DMS114 treated with DMSO at 0.1 percent for 48 hours (cell line): ENCODE measurements around the gene IBA57.

ENCODE experiments used
- DNase-seq: peaks from one replicate; lab custom pipeline; 2025; ENCODE audit not compliant: unreplicated experiment; lab: John Stamatoyannopoulos, UW

Gene IBA57

DNA sequence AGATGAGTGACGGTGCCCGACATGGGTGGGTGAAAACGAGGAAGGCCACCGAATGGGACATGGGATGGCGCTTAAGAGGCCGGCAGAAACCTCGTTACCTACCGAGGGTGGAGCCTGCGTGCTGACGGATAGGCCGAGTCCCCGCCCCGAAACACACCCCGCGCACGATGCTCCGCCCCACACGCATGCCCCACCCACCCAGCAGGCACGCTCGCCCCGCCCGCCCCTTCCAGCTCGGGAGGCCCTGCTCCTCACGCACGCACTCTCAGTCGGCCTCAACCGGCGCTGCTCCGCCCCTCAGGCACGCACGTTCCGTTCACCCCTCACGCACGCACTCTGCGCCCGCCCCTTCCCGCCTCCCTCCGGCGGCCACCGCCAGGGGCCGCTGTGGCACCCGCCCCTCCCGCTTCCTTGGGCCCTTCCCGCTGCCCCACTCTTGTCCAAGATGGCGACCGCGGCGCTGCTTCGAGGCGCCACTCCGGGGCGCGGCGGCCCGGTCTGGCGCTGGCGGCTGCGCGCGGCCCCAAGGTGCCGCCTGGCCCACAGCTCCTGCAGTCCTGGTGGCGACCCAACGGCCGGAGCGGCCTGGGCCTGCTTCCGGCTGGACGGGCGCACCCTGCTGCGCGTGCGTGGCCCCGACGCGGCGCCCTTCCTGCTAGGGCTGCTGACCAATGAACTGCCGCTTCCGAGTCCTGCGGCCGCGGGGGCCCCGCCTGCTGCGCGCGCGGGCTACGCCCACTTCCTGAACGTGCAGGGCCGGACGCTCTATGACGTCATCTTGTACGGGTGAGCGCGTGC, at the start of gene IBA57:
Gene IBA57, plus strand, starts transcription at position 433 of the 798 bp plus-strand sequence. Its CDS starts 13 bp downstream, at position 446.
- peak; percentile 92 for DNase-seq

GRCh38 chr1:228117335-228117734, 48.3 kb upstream of the IBA57 start:
- no peak for DNase-seq

DNA sequence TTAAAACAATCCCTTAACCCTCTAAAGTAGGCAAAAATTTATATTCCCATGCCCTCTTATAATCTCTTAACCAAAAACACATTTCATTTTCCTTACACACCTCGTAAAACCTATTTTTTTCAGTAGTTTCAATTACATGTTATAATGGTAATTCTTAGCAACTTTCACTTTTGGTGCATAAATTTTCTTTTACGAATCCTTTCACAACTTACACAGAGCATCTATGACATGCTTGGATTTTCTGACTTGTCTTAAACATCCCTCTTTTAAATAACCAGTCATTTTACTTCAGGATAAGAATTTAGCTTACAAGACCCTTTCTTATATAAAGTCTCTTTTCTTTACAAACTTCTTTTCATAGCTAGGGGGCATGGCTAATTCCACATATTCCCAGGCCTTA, 47.6 kb upstream of the IBA57 start:
- DNase-seq: peak; percentile 12

- no peak for DNase-seq
These were observed 45.3 kb upstream of the IBA57 start for GRCh38 chr1:228120351-228120750.

- DNase-seq: no peak
These were observed 44.6 kb upstream of the IBA57 start for GRCh38 chr1:228120857-228121489.

- no peak for DNase-seq
These were observed 42.6 kb upstream of the IBA57 start for GRCh38 chr1:228122921-228123441.

- no peak for DNase-seq
These were observed 42.1 kb upstream of the IBA57 start for GRCh38 chr1:228123505-228123904.

DNA sequence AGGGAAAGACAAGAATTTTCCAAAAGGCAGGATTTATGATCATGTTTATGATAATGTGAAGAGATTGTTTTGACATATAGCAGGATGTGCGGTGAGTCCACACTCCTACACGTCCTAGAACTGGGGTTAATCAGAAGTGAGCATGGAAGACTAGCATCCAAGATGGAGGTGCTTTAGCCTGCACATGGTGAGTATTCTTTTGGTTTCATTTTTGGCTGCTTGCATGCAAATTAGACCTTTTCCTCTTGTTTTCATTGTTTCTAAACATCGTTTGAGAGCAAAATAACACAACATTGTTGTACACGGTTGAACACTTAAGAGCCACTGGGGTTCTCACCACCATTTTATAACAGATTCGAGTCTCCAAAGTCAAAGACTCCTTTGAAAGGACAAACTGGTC, 40.4 kb upstream of the IBA57 start:
- DNase-seq: no peak

DNA sequence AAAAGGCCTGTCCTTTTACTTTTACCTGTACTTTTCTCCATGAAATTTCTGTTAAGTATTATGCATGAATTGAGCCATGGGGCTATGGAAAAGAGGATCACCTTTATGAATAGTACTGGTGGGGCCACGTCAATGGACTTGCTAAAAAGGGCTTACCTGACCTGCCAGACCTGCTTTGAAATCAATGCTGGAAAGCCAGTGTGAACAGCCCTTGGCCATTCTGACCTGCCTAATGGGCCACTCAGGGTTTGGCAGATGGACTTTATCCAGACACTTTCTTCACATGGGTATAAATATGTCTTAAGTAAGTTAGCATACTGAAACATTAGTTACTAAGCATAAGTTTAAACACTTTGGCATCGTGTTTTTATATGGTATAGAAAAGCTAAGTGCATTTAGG, 33.8 kb upstream of the IBA57 start:
- no peak for DNase-seq

DNA sequence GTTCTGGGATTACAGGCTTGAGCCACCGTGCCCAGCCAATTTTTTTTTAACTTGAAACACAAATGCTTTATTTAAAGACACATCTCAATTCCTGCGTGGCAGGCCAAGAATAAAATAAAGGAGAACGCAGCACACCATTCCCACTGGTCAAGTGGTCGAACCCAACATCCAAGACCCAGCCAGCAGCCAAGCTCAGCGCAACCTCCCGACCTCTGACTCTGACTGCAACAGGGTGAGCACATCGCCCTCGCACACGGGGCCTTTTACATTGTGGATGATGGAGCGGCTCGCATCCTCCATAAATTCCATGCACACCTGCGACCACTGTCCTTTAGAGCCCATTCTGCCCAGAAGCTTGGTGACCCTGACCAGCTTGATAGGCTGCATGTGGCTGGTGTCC, 31.0 kb upstream of the IBA57 start:
- DNase-seq: no peak

GRCh38 chr1:228136901-228137300, 28.7 kb upstream of the IBA57 start:
- no peak for DNase-seq

GRCh38 chr1:228139406-228139930, 26.1 kb upstream of the IBA57 start:
- DNase-seq: no peak

GRCh38 chr1:228139931-228140723, 25.5 kb upstream of the IBA57 start, which contains the start of gene GUK1:
Gene GUK1 (plus strand): TSS chr1:228140279. CDS start chr1:228140303, 24 bp downstream.
- peak; percentile 99 for DNase-seq

DNA sequence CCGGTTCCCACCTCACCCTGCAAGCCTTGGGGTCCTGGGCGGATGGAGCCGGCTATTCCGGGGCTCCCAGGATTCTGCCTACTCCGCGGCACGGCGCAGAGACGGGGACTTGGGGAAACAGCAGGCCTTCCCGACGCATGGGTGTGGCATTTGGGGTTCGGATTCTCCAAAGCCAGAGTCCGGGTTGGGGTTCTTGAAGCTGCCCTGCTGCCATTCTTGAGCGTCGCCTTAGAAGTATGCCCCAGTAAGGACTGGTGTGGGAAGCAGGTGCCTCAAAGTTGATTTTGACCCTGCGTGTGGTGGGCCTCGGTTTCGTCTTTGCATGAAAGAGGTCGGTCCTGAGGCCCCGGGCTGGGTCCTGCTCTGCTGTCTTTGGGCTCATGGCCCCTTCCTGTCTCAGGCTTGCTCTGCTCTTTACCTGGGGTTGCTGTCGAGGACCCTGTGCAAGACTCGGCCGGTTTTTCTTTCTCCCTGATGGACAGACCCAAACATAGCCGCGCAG, 24.8 kb upstream of the IBA57 start:
- DNase-seq: no peak

DNA sequence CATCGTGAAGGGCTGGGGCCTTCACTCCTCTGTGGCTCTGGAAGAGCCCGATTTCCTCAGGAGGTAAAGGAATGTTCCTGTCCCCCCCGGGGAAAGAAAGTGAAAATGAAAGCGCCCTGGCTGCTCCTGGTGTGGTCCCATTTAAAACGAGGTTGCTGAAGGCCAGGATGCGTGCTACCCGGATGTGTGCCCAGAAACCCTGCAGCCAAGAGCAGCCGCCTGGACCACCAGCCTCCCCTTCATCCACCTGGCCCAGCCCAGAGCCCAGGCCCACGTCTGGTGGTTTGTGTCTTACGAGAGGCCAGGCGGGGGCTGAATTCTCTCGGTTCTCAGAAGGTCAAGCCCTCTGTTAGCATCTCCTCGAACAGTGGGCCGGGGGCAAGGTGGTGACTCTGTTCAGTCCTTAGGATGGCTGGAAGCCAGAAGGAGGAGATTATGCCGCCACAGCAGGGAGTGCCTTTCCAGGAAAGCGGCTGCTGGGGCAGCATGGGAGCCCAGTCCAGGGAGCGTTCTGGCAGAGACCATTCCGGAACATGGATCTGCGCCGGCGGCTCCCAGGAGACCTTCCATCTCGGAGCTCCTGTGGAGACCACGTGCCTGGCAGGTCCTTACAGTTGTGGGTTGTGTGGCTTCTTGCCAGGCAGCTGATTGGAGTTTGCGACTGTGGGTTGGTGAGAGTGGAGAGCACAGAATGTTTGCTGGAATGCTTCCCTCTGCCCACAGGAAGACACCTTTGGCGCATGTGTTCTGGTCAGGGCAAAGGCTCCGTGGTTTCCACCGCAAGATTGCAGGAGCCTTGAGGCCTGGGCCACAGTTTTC, 24.2 kb upstream of the IBA57 start:
- DNase-seq: no peak

- DNase-seq: no peak
These were observed 23.4 kb upstream of the IBA57 start for GRCh38 chr1:228142155-228142691.

GRCh38 chr1:228142701-228143136, 22.9 kb upstream of the IBA57 start:
- no peak for DNase-seq

GRCh38 chr1:228143480-228144192, 22.0 kb upstream of the IBA57 start:
- no peak for DNase-seq
